ENCODE measurements around the gene GTPBP10.

- no peak for TF ChIP-seq CTCF (conservative IDR thresholded peaks at IDR 0.05 in 1 of 2, IDR thresholded peaks at IDR 0.05 in 1 of 2; ENCODE audit: extremely low read depth in 1 of 2, insufficient read depth in 1 of 2, low read depth in 1 of 2, low read length in 2 of 2)
- no peak for TF ChIP-seq EZH2 (IDR thresholded peaks at IDR 0.05; ENCODE audit: borderline replicate concordance, low read length)
These were observed 751 bp upstream of the GTPBP10 start for GRCh38 chr7:90345595-90346335.

All from mammary epithelial cell (primary cell).